B cell (primary cell): ENCODE results near the gene BMP7.

Source experiments
- CTCF ChIP-seq: fragments of 200-600 bp; IDR thresholded peaks from one replicate; pipeline ENCODE4 v1.8.0; 2022; ENCODE audit warnings: antibody characterized with exemption, mild to moderate bottlenecking
- EZH2 ChIP-seq: IDR thresholded peaks from 2 replicates; pipeline ENCODE4 v1.6.1; 2012; ENCODE audit warnings: borderline replicate concordance, low read depth, mild to moderate bottlenecking, moderate library complexity, low read length; ENCODE audit not compliant: insufficient read depth, poor library complexity, severe bottlenecking

- no peak for TF ChIP-seq EZH2
- TF ChIP-seq CTCF: no peak
These were observed 6.2 kb downstream of the BMP7 start for GRCh38 chr20:57259938-57260921.
